Bladder microvascular endothelial cell (primary cell): ENCODE results near the gene ZNF157. TPM values are rescaled to one million over a fixed set of nuclear protein-coding genes. Genes with fewer than 3 reads are reported as not detected.

Experiments used
- total RNA-seq: library from RNA; depleted of rRNA; stranded (reverse); fragments of >200 nt; gene quantifications from 2 replicates; pipeline ENCODE4 v1.2.3, GENCODE V29; 2014

Gene ZNF157
- total RNA-seq = 0.06 TPM in 1 of 2 replicates, not detected in the other

DNA sequence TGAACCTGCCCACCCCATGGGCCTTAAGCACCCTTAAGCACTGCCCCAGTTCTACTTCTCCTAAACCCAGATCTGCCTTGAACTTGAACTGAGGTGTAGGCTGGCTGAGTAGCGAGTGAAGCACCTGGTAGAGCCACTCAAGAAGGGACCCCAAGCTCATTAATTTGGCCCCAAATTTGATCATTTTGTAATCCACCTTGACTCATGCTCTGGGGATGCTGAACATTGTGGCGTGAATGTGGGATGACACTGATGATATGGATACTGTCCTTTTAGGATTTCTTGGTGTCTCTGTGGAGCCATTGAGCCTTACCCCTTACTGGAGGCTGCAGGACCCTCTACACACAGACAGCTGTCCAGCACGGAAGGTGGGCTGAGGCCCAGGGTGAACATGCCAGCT lies at the start of gene ZNF157:
TSS of gene ZNF157 (plus strand) at position 301 of the 400 bp plus-strand sequence. CDS start at position 392, 91 bp downstream.

Other genes with a start within 250 kb of the ZNF157 start
- 51.6 and 66.5 TPM in 2 replicates for gene NDUFB11, start 225.9 kb upstream of the ZNF157 start, total RNA-seq
- gene RBM10, start 225.4 kb upstream of the ZNF157 start, total RNA-seq = 51.5 and 64.1 TPM in 2 replicates
- 92.1 and 138 TPM in 2 replicates for gene UBA1, start 176.7 kb upstream of the ZNF157 start, total RNA-seq
- 38.7 and 85.8 TPM in 2 replicates for gene CDK16, start 151.9 kb upstream of the ZNF157 start, total RNA-seq
- gene USP11, start 137.6 kb upstream of the ZNF157 start, total RNA-seq = 20.9 and 54.1 TPM in 2 replicates
- 4.7 and 7.6 TPM in 2 replicates for gene ZNF41, start 112.6 kb downstream of the ZNF157 start, total RNA-seq
- 6.8 and 16.7 TPM in 2 replicates for gene ARAF, start 190.6 kb downstream of the ZNF157 start, total RNA-seq
- 40.2 and 56.6 TPM in 2 replicates for gene TIMP1, start 211.9 kb downstream of the ZNF157 start, total RNA-seq
- under 0.01 TPM in 1 of 2 replicates, not detected in the other for gene SYN1, start 249.3 kb downstream of the ZNF157 start, total RNA-seq